ENCODE measurements around the gene DRGX.

The DRGX gene

GRCh38 chr10:49348593-49348992 is 47.3 kb downstream of the DRGX start:
- DNase-seq (ENCODE audit: low read depth in 2 of 2, low spot score in 1 of 2) = no peak

- DNase-seq (ENCODE audit: low read depth in 2 of 2, low spot score in 1 of 2) = no peak
Observed at GRCh38 chr10:49347827-49348226, 48.1 kb downstream of the DRGX start.

- no peak for DNase-seq (ENCODE audit: low read depth in 2 of 2, low spot score in 1 of 2)
Observed at GRCh38 chr10:49347342-49347741, 48.5 kb downstream of the DRGX start.

GRCh38 chr10:49344840-49345239 is 51.0 kb downstream of the DRGX start:
- DNase-seq (ENCODE audit: low read depth in 2 of 2, low spot score in 1 of 2) = no peak

GRCh38 chr10:49338604-49339003 is 57.3 kb downstream of the DRGX start:
- no peak for DNase-seq (ENCODE audit: low read depth in 2 of 2, low spot score in 1 of 2)

GRCh38 chr10:49335364-49335972 is 60.4 kb downstream of the DRGX start:
- DNase-seq (ENCODE audit: low read depth in 2 of 2, low spot score in 1 of 2) = no peak

- no peak for DNase-seq (ENCODE audit: low read depth in 2 of 2, low spot score in 1 of 2)
Observed at GRCh38 chr10:49334964-49335363, 60.9 kb downstream of the DRGX start.

- no peak for DNase-seq (ENCODE audit: low read depth in 2 of 2, low spot score in 1 of 2)
Observed at GRCh38 chr10:49333192-49333591, 62.7 kb downstream of the DRGX start.

GRCh38 chr10:49332768-49333167 is 63.1 kb downstream of the DRGX start:
- DNase-seq (ENCODE audit: low read depth in 2 of 2, low spot score in 1 of 2) = no peak

- no peak for DNase-seq (ENCODE audit: low read depth in 2 of 2, low spot score in 1 of 2)
Observed at GRCh38 chr10:49332333-49332732, 63.6 kb downstream of the DRGX start.

- DNase-seq (ENCODE audit: low read depth in 2 of 2, low spot score in 1 of 2) = no peak
Observed at GRCh38 chr10:49331431-49331830, 64.5 kb downstream of the DRGX start.

GRCh38 chr10:49330127-49330665 is 65.7 kb downstream of the DRGX start:
- no peak for DNase-seq (ENCODE audit: low read depth in 2 of 2, low spot score in 1 of 2)

GRCh38 chr10:49329146-49329505 is 66.8 kb downstream of the DRGX start:
- DNase-seq (ENCODE audit: low read depth in 2 of 2, low spot score in 1 of 2) = no peak

GRCh38 chr10:49328401-49329145 is 67.3 kb downstream of the DRGX start:
- DNase-seq (ENCODE audit: low read depth in 2 of 2, low spot score in 1 of 2) = no peak

- no peak for DNase-seq (ENCODE audit: low read depth in 2 of 2, low spot score in 1 of 2)
Observed at GRCh38 chr10:49327036-49327813, 68.7 kb downstream of the DRGX start.

- DNase-seq (ENCODE audit: low read depth in 2 of 2, low spot score in 1 of 2) = no peak
Observed at GRCh38 chr10:49325916-49326783, 69.7 kb downstream of the DRGX start.

- no peak for DNase-seq (ENCODE audit: low read depth in 2 of 2, low spot score in 1 of 2)
Observed at GRCh38 chr10:49325131-49325915, 70.6 kb downstream of the DRGX start.

GRCh38 chr10:49324711-49325110 is 71.2 kb downstream of the DRGX start:
- DNase-seq (ENCODE audit: low read depth in 2 of 2, low spot score in 1 of 2) = no peak

- no peak for DNase-seq (ENCODE audit: low read depth in 2 of 2, low spot score in 1 of 2)
Observed at GRCh38 chr10:49323896-49324270, 72.0 kb downstream of the DRGX start.

GRCh38 chr10:49323171-49323895 is 72.6 kb downstream of the DRGX start:
- no peak for DNase-seq (ENCODE audit: low read depth in 2 of 2, low spot score in 1 of 2)

Measured in stimulated activated CD8-positive, alpha-beta memory T cell treated with anti-CD3 and anti-CD28 coated beads, Interleukin-4, amount 100 ng/mL, for 4 hours (primary cell).